Ascending aorta (tissue), 2 donors: ENCODE results near the gene CYP3A4. TPM values are rescaled to one million over a fixed set of nuclear protein-coding genes. Genes with fewer than 3 reads are reported as not detected.

Experiments used
- DNase-seq, 2 donors: peaks; one replicate each; pipeline ENCODE4 v3.0.0-alpha.2; 2019; ENCODE audit warnings: low spot score in 2 of 2
- H3K27ac ChIP-seq, 2 donors: fragments of 200-600 bp; sonication (generic); one replicate each; pipeline ENCODE4 v1.5.1; 2016 to 2017; ENCODE audit warnings: mild to moderate bottlenecking in 1 of 2
- H3K27me3 ChIP-seq: fragments of 200-600 bp; sonication (generic); one replicate; pipeline ENCODE4 v1.5.1; 2017
- H3K36me3 ChIP-seq, 2 donors: fragments of 200-600 bp; sonication (generic); one replicate each; pipeline ENCODE4 v1.5.1; 2016
- H3K4me1 ChIP-seq, 2 donors: fragments of 200-600 bp; sonication (generic); one replicate each; pipeline ENCODE4 v1.5.1; 2016 to 2017; ENCODE audit warnings: mild to moderate bottlenecking in 1 of 2
- H3K4me3 ChIP-seq, 2 donors: fragments of 200-600 bp; sonication (generic); one replicate each; pipeline ENCODE4 v1.5.1; 2016 to 2017; ENCODE audit warnings: mild to moderate bottlenecking in 1 of 2
- H3K9me3 ChIP-seq, 2 donors: fragments of 200-600 bp; sonication (generic); one replicate each; pipeline ENCODE4 v1.5.1; 2016
- CTCF ChIP-seq, 3 experiments: fragments of 200-600 bp in 2 of 3; fragments of 450-650 bp in 1 of 3; sonication (generic) in 2 of 3; IDR thresholded peaks; one replicate each; pipeline ENCODE4 v1.5.1; 2016 to 2019; ENCODE audit warnings: antibody characterized with exemption in 3 of 3, mild to moderate bottlenecking in 1 of 3, moderate library complexity in 1 of 3
- intact Hi-C: fragments of 100-400 bp; cut with DNase I; formaldehyde crosslinking; loops from one replicate; pipeline ENCODE4 v1.15.1; 2023
- total RNA-seq: library from RNA; depleted of rRNA; stranded (reverse); fragments of >200 nt; gene quantifications from one replicate; pipeline ENCODE4 v1.1.0, GENCODE V29; 2016

Gene CYP3A4
- total RNA-seq, 1 donor from 2014 or later = not detected

GRCh38 chr7:99713995-99714570 is 69.9 kb downstream of the CYP3A4 start:
- Histone ChIP-seq H3K9me3 (no peaks in the 10 kb centered on the region), H3K27me3 (no peaks in the 10 kb centered on the region), H3K27ac (no peak overlapping the region), H3K4me1 (no peaks in the 10 kb centered on the region), H3K36me3 (no peaks in the 10 kb centered on the region), H3K4me3 (no peak overlapping the region)
- DNase-seq = no peak
- TF ChIP-seq CTCF (IDR thresholded peaks at IDR 0.05) = no peak
- intact Hi-C loops = no loop called here

DNA sequence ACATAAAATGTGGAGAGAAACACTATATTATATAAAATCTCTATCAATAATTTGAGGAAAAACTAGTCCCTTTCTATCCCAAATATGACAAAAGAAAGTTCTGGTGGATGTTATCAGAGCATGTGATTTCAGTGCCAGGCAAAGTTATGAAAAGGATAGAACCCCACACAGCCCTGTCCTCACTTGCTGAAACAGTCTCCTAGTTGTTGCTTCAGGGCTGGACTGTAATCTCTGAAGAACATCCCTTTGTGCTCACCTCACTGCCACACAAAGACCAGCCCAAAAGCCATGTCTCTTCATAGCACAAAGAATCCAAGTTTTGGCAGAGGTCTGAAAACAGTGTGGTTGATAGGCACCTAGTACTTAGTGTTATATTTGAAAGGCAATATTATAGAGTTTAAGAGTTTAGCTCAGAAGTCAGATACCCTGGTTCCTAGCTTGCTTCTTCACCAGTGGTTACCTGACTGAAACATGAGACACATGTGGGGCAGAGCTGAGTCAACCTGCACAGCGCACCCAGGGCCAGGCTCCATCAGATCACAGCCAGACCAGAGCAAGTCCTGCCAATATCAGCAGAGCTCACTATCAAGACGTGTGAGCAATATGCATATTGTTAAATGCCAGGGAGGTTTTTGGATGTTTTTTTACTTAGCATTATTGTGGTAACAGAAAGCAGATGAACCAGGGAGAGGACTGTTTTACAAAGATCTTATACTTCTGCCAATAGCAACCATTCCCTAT is 74.0 kb downstream of the CYP3A4 start:
- H3K27ac ChIP-seq = no peak overlapping the region
- peaks cover 0 to 8% of the 10 kb centered on the region in 2 donors for H3K9me3 ChIP-seq
- no peak for TF ChIP-seq CTCF (IDR thresholded peaks at IDR 0.05)
- no peaks in the 10 kb centered on the region for H3K27me3 ChIP-seq
- no peaks in the 10 kb centered on the region for H3K36me3 ChIP-seq
- no peaks in the 10 kb centered on the region for H3K4me1 ChIP-seq
- intact Hi-C loops = no loop called here
- no peak overlapping the region for H3K4me3 ChIP-seq
- DNase-seq = no peak

DNA sequence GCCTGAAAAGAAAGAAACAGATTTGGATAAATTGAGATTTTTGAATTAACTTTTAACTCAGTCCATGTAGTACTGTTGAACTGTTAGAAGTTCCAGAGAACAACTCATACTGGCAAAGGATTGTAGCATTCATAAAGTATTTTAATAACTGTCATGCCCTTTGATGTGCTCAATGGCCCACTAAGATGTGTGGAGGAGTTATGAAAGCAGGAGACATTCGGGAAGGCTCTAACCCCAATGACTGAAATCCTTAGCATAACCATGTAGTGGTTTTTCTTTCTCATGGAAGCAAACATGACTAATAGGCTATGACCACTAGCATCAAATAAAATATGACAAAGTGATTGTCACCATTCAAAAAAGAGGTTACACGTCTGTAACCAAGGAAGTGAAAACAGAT is 74.7 kb downstream of the CYP3A4 start:
- Histone ChIP-seq H3K27me3 (no peaks in the 10 kb centered on the region), H3K36me3 (no peaks in the 10 kb centered on the region), H3K4me1 (no peaks in the 10 kb centered on the region), H3K9me3 (peaks cover 0 to 8% of the 10 kb centered on the region in 2 donors), H3K4me3 (no peak overlapping the region), H3K27ac (no peak overlapping the region)
- intact Hi-C loops = no loop called here
- no peak for DNase-seq
- TF ChIP-seq CTCF (IDR thresholded peaks at IDR 0.05) = no peak

DNA sequence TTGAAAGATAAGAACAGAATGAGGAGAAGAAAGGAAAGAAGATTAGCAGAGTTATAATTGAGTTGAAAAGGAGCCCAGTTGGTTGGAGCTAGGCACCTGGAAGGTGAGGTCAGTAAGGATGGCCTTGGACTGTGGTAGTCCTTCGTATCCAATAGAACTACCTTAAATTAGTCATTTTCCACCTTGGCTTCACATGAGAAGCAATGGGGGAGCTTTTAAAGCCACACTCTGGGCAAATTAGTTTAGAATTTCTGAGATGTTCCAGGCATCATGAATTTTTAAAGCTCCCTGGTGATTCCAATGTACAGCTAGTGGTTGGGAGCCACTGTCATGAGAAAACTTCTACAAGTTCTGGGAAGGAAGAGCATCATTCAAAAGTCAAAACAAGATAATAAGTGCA is 76.9 kb downstream of the CYP3A4 start:
- intact Hi-C loops = no loop called here
- Histone ChIP-seq H3K4me1 (no peaks in the 10 kb centered on the region), H3K9me3 (peaks cover 0 to 8% of the 10 kb centered on the region in 2 donors), H3K27ac (no peak overlapping the region), H3K4me3 (no peak overlapping the region), H3K27me3 (no peaks in the 10 kb centered on the region), H3K36me3 (no peaks in the 10 kb centered on the region)
- DNase-seq = no peak
- no peak for TF ChIP-seq CTCF (IDR thresholded peaks at IDR 0.05)

Other genes with a start within 250 kb of the CYP3A4 start
- 0.64 TPM for gene FAM200A, start 232.1 kb downstream of the CYP3A4 start, total RNA-seq
- 37.9 TPM for gene ZNF655, start 225.5 kb downstream of the CYP3A4 start, total RNA-seq
- 0.43 TPM for gene TMEM225B, start 185.9 kb downstream of the CYP3A4 start, total RNA-seq
- 10.3 TPM for gene ZSCAN25, start 167.2 kb downstream of the CYP3A4 start, total RNA-seq
- gene CYP3A5, start 104.2 kb downstream of the CYP3A4 start, total RNA-seq = 0.43 TPM
- gene CYP3A7, start 49.0 kb downstream of the CYP3A4 start, total RNA-seq = not detected
- gene CYP3A43, start 43.8 kb upstream of the CYP3A4 start, total RNA-seq = not detected
- not detected for gene OR2AE1, start 92.8 kb upstream of the CYP3A4 start, total RNA-seq
- 12.7 TPM for gene TRIM4, start 135.3 kb upstream of the CYP3A4 start, total RNA-seq
- not detected for gene GJC3, start 145.4 kb upstream of the CYP3A4 start, total RNA-seq
- gene AZGP1, start 191.8 kb upstream of the CYP3A4 start, total RNA-seq = not detected
- 19.9 TPM for gene ZKSCAN1, start 231.4 kb upstream of the CYP3A4 start, total RNA-seq